ENCODE data around the gene SUSD1. TPM values are rescaled to one million over a fixed set of nuclear protein-coding genes. Genes with fewer than 3 reads are reported as not detected.

The SUSD1 gene
- total and polyA plus RNA-seq, 9 of the 15 experiments (the other 6 are each of a cell fraction or from before 2014, with no cell fraction given) = 10.9 to 44.4 (median 36.1) TPM

DNA sequence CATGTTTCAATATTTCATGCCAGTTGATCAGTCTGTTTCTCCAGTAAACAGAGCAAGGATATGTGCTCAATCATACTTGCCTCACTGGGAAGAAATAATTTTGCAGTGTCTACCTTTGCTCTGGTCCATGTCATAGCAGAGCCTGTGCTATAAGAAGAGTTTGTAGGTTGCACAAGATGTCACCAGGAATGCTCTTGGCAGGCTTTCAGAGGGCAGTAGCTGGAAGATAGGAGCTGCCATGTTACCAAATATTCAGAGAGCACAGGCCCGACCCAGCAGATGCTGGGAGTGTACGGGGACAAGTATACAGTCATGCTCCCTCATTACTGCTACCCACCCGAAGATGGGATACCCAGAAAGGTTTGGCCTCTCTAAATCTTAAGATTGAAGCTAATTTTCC is 175.8 kb downstream of the SUSD1 start:
- Histone ChIP-seq H3K27me3 (ENCODE audit: control insufficient read depth in 2 of 2, insufficient read depth in 2 of 2, low read length in 2 of 2) (no peaks in the 10 kb centered on the region), H3K9me1 (ENCODE audit: control insufficient read depth, insufficient read depth, low read length) (no peaks in the 10 kb centered on the region), H3K36me3 (ENCODE audit: control insufficient read depth, insufficient read depth, low read length) (no peaks in the 10 kb centered on the region), H3K4me2 (ENCODE audit: insufficient read depth, low read length) (no peak overlapping the region), H2AFZ (ENCODE audit: low read depth, low read length) (peak overlapping the region; percentile 26; the same call in 1 of the 2 replicates), H3K79me2 (ENCODE audit: control insufficient read depth, insufficient read depth, low read length) (no peaks in the 10 kb centered on the region), H3K9me3 (replicated peaks; ENCODE audit: control insufficient read depth, insufficient read depth, low read depth, low read length) (no peaks in the 10 kb centered on the region), H3K4me3 (no peak overlapping the region), H3K4me1 (replicated peaks in 1 of 2; ENCODE audit: control insufficient read depth in 2 of 2, insufficient read depth in 2 of 2, low read length in 2 of 2) (peaks cover 0 to 5% of the 10 kb centered on the region in 2 experiments; a peak in 2 of 5 replicates), H3K27ac (ENCODE audit: extremely low read depth, low read depth, low read length) (no peak overlapping the region), H4K20me1 (replicated peaks; ENCODE audit: control insufficient read depth, insufficient read depth, low read length) (no peaks in the 10 kb centered on the region), H3K9ac (ENCODE audit: insufficient read depth in 1 of 2, low read depth in 2 of 2, low read length in 2 of 2) (no peak overlapping the region)
- no peak for DNase-seq (ENCODE audit: extremely low read depth in 1 of 4, low spot score in 3 of 4)
- FAIRE-seq = no peak
- in situ Hi-C loops (cut with MboI) = no loop called here
- no peak for TF ChIP-seq PHF20 (IDR thresholded peaks at IDR 0.05; ENCODE audit: partially characterized antibody)
- no peak for TF ChIP-seq FOXK2 (conservative IDR thresholded peaks at IDR 0.05 in 1 of 2, IDR thresholded peaks at IDR 0.05 in 1 of 2; ENCODE audit: low read depth in 2 of 2)
- TF ChIP-seq ZFX (CRISPR knock-in tag; IDR thresholded peaks at IDR 0.05) = 0 out of 2 replicates have a peak, but pooled peaks have one; percentile 8
- TF ChIP-seq DDX20 (tag; IDR thresholded peaks at IDR 0.05; ENCODE audit: low read depth) = no peak
- ChIA-PET POLR2A (interaction anchor here (0.8 kb wide), 1 partner anchor 12 kb away, joined by 3 read pairs; no protein-coding TSS in a partner anchor), CTCF (ENCODE audit: low intra/inter-chr PET ratio) (no interaction called here)
- intact Hi-C loops (cut with micrococcal nuclease) = no loop called here
- 25% methylated on average over 3 of the region's 3 CpGs for WGBS (ENCODE audit: insufficient coverage, low coverage, missing lambda C conversion rate)
- BruUV-seq (replicated peaks) = no TSS peak
- no peak; the same call in 2 of the 3 replicates for ATAC-seq

DNA sequence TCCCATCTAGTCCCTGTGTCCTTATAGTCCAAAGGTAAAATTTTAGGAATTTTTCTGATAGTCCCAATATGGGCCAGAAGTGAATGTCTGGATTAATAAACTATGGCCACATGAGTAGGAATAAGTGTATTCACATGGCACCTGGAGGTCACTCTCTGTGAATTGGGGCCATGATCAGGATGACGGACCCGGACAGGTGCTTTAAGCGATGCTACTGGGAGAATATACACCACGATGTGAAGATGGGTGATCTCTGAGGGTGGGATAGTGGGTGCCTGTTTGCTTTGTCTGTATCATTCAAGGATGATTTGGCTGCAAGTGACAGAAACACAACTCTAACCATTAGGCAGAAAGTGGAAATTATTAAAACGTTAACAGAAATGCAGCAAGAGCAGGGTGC is 177.3 kb downstream of the SUSD1 start:
- H3K9me3 ChIP-seq (replicated peaks; ENCODE audit: control insufficient read depth, insufficient read depth, low read depth, low read length) = no peaks in the 10 kb centered on the region
- TF ChIP-seq ZNF584 (CRISPR knock-in tag; IDR thresholded peaks at IDR 0.05; ENCODE audit: low read depth) = 0 out of 2 replicates have a peak, but pooled peaks have one; percentile 9
- TF ChIP-seq ZNF408 (CRISPR knock-in tag; IDR thresholded peaks at IDR 0.05; ENCODE audit: low read depth) = no peak
- TF ChIP-seq, protein P1, sequence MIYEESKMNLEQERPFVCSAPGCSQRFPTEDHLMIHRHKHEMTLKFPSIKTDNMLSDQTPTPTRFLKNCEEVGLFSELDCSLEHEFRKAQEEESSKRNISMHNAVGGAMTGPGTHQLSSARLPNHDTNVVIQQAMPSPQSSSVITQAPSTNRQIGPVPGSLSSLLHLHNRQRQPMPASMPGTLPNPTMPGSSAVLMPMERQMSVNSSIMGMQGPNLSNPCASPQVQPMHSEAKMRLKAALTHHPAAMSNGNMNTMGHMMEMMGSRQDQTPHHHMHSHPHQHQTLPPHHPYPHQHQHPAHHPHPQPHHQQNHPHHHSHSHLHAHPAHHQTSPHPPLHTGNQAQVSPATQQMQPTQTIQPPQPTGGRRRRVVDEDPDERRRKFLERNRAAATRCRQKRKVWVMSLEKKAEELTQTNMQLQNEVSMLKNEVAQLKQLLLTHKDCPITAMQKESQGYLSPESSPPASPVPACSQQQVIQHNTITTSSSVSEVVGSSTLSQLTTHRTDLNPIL (CRISPR knock-in tag; IDR thresholded peaks at IDR 0.05) = no peak
- H3K27me3 ChIP-seq (ENCODE audit: control insufficient read depth in 2 of 2, insufficient read depth in 2 of 2, low read length in 2 of 2) = no peaks in the 10 kb centered on the region
- DNase-seq (ENCODE audit: extremely low read depth in 1 of 4, low spot score in 3 of 4) (no peak), FAIRE-seq (no peak), ATAC-seq (no peak)
- H3K4me1 ChIP-seq (replicated peaks in 1 of 2; ENCODE audit: control insufficient read depth in 2 of 2, insufficient read depth in 2 of 2, low read length in 2 of 2) = peaks cover 0 to 5% of the 10 kb centered on the region in 2 experiments; a peak in 2 of 5 replicates
- no peak overlapping the region for H3K27ac ChIP-seq (ENCODE audit: extremely low read depth, low read depth, low read length)
- H3K36me3 ChIP-seq (ENCODE audit: control insufficient read depth, insufficient read depth, low read length) = no peaks in the 10 kb centered on the region
- H3K4me3 ChIP-seq = no peak overlapping the region
- no peaks in the 10 kb centered on the region for H3K79me2 ChIP-seq (ENCODE audit: control insufficient read depth, insufficient read depth, low read length)
- ChIA-PET CTCF (ENCODE audit: low intra/inter-chr PET ratio) (no interaction called here), POLR2A (no interaction called here)
- intact Hi-C loops (cut with micrococcal nuclease) (no loop called here), in situ Hi-C loops (cut with MboI) (no loop called here)
- H4K20me1 ChIP-seq (replicated peaks; ENCODE audit: control insufficient read depth, insufficient read depth, low read length) = no peaks in the 10 kb centered on the region
- no TSS peak for BruUV-seq (replicated peaks)
- no peak overlapping the region for H3K9ac ChIP-seq (ENCODE audit: insufficient read depth in 1 of 2, low read depth in 2 of 2, low read length in 2 of 2)
- H3K9me1 ChIP-seq (ENCODE audit: control insufficient read depth, insufficient read depth, low read length) = no peaks in the 10 kb centered on the region
- H3K4me2 ChIP-seq (ENCODE audit: insufficient read depth, low read length) = no peak overlapping the region
- peak overlapping the region; percentile 27; the same call in 1 of the 2 replicates for H2AFZ ChIP-seq (ENCODE audit: low read depth, low read length)
- WGBS (ENCODE audit: insufficient coverage, low coverage, missing lambda C conversion rate) = 68% methylated on average over 5 of the region's 5 CpGs

All from K562 (cell line).